ENCODE measurements around the gene TYW1.
"Not testable (repeated sequence)": the region's sequence is repeated elsewhere in the genome, so short reads cannot be mapped to it uniquely, and the experiment has no call there.

The TYW1 gene

GRCh38 chr7:66994691-66995049 is 2.0 kb upstream of the TYW1 start:
- peak; percentile 36 for DNase-seq (ENCODE audit: low spot score)

GRCh38 chr7:66995050-66995776 is 1.4 kb upstream of the TYW1 start, which contains the start of gene SBDS:
SBDS (minus strand) TSS chr7:66995586; CDS start chr7:66995417, 169 bp downstream.
- peak; percentile 83 for DNase-seq (ENCODE audit: low spot score)

- DNase-seq (ENCODE audit: low spot score) = not testable (repeated sequence)
These were observed 4.1 kb downstream of the TYW1 start for GRCh38 chr7:67000601-67001258.

- not testable (repeated sequence) for DNase-seq (ENCODE audit: low spot score)
These were observed 7.5 kb downstream of the TYW1 start for GRCh38 chr7:67004145-67004544.

GRCh38 chr7:67006965-67007364 is 10.3 kb downstream of the TYW1 start:
- no peak for DNase-seq (ENCODE audit: low spot score)

- no peak for DNase-seq (ENCODE audit: low spot score)
These were observed 11.6 kb downstream of the TYW1 start for GRCh38 chr7:67008260-67008659.

GRCh38 chr7:67009677-67010076 is 13.0 kb downstream of the TYW1 start:
- not testable (repeated sequence) for DNase-seq (ENCODE audit: low spot score)

- not testable (repeated sequence) for DNase-seq (ENCODE audit: low spot score)
These were observed 17.5 kb downstream of the TYW1 start for GRCh38 chr7:67014076-67014622.

GRCh38 chr7:67017971-67018370 is 21.3 kb downstream of the TYW1 start:
- not testable (repeated sequence) for DNase-seq (ENCODE audit: low spot score)

- DNase-seq (ENCODE audit: low spot score) = no peak
These were observed 22.3 kb downstream of the TYW1 start for GRCh38 chr7:67018940-67019339.

GRCh38 chr7:67019562-67020390 is 23.1 kb downstream of the TYW1 start:
- DNase-seq (ENCODE audit: low spot score) = no peak

GRCh38 chr7:67021260-67021659 is 24.6 kb downstream of the TYW1 start:
- DNase-seq (ENCODE audit: low spot score) = peak; percentile 8

GRCh38 chr7:67022511-67022910 is 25.9 kb downstream of the TYW1 start:
- peak; percentile 32 for DNase-seq (ENCODE audit: low spot score)

GRCh38 chr7:67025459-67025858 is 28.8 kb downstream of the TYW1 start:
- DNase-seq (ENCODE audit: low spot score) = not testable (repeated sequence)

GRCh38 chr7:67031685-67032084 is 35.1 kb downstream of the TYW1 start:
- not testable (repeated sequence) for DNase-seq (ENCODE audit: low spot score)

- DNase-seq (ENCODE audit: low spot score) = no peak
These were observed 36.6 kb downstream of the TYW1 start for GRCh38 chr7:67033251-67033650.

GRCh38 chr7:67036432-67037395 is 40.1 kb downstream of the TYW1 start:
- DNase-seq (ENCODE audit: low spot score) = not testable (repeated sequence)

GRCh38 chr7:67040832-67041231 is 44.2 kb downstream of the TYW1 start:
- not testable (repeated sequence) for DNase-seq (ENCODE audit: low spot score)

- peak; percentile 39 for DNase-seq (ENCODE audit: low spot score)
These were observed 46.3 kb downstream of the TYW1 start for GRCh38 chr7:67042781-67043558.

GRCh38 chr7:67043559-67043930 is 46.9 kb downstream of the TYW1 start:
- not testable (repeated sequence) for DNase-seq (ENCODE audit: low spot score)

All from AG20443 (cell line).